Measurements from ENCODE around the gene MUC2. TPM values are rescaled to one million over a fixed set of nuclear protein-coding genes. Genes with fewer than 3 reads are reported as not detected.
A peak's percentile ranks its signal among the peaks of the same experiment; 100 is the strongest.

The MUC2 gene
- total RNA-seq, 1 experiment from 2014 or later: 0.47 TPM

GRCh38 chr11:1059759-1060158 lies 14.9 kb upstream of the MUC2 start (continued):
- TF ChIP-seq YY1 (IDR thresholded peaks at IDR 0.05; ENCODE audit: extremely low read depth, insufficient replicate concordance, low read depth, low read length): no peak
- no peak for TF ChIP-seq EZH2 (IDR thresholded peaks at IDR 0.05)
- TF ChIP-seq FOSL1 (IDR thresholded peaks at IDR 0.05; ENCODE audit: low read depth): no peak
- no peak for TF ChIP-seq CTCF (IDR thresholded peaks at IDR 0.05 in 2 of 3, conservative IDR thresholded peaks at IDR 0.05 in 1 of 3; ENCODE audit: borderline replicate concordance in 1 of 3, insufficient read depth in 1 of 3, low read depth in 2 of 3, low read length in 2 of 3)
- TF ChIP-seq EZH2phosphoT487 (IDR thresholded peaks at IDR 0.05; ENCODE audit: borderline replicate concordance): no peak

- H3K9me3 ChIP-seq (ENCODE audit: control insufficient read depth in 1 of 2, insufficient read depth in 1 of 2, low read depth in 1 of 2, low read length in 2 of 2): peaks cover 0 to 7% of the 10 kb centered on the region in 2 experiments; a peak in 1 of 4 replicates
- no peaks in the 10 kb centered on the region for H3K79me2 ChIP-seq (ENCODE audit: insufficient read depth, low read length)
- H2AFZ ChIP-seq (ENCODE audit: low read depth, low read length, poor library complexity, severe bottlenecking): peak overlapping the region; percentile 19
- TF ChIP-seq MAX (IDR thresholded peaks at IDR 0.05) (no peak), JUND (IDR thresholded peaks at IDR 0.05) (no peak), ZBTB33 (IDR thresholded peaks at IDR 0.05; ENCODE audit: extremely low read depth, insufficient replicate concordance, low read length) (no peak), RAD21 (IDR thresholded peaks at IDR 0.05; ENCODE audit: low read depth) (no peak), REST (IDR thresholded peaks at IDR 0.05; ENCODE audit: low read depth) (no peak)
- DNase-seq (ENCODE audit: low read depth, low spot score) (no peak), ATAC-seq (peak; percentile 52)
- H3K9me2 ChIP-seq (ENCODE audit: insufficient read depth): no peaks in the 10 kb centered on the region
- ChIA-PET POLR2A (no interaction called here), RAD21 (ENCODE audit: low non-redundant PET in 1 of 2, low total read pairs in 2 of 2, uncharacterized antibody in 2 of 2, unreplicated experiment in 2 of 2) (no interaction called here), CTCF (no interaction called here)
- peak overlapping the region; percentile 69 for H3K4me2 ChIP-seq (ENCODE audit: low read length)
- intact Hi-C loops (cut with micrococcal nuclease): loop anchor here (5.0 kb wide), 1 partner anchor 133 kb away; the partner anchor contains the start of gene AP2A2
- H3K36me3 ChIP-seq (ENCODE audit: control insufficient read depth in 1 of 2, insufficient read depth in 2 of 2, low read length in 2 of 2): no peaks in the 10 kb centered on the region
- peak overlapping the region; percentile 54 for H3K9ac ChIP-seq (ENCODE audit: low read length)
- peak overlapping the region; percentile 74 for H3K27ac ChIP-seq (ENCODE audit: low read depth, low read length)
- TSS peak; percentile 74 for BruUV-seq (replicated peaks)
- no peaks in the 10 kb centered on the region for H3K27me3 ChIP-seq (ENCODE audit: insufficient read depth, low read length)
- peak overlapping the region in 1 of 2 experiments; percentile 31; a peak in 2 of 4 replicates for H3K4me3 ChIP-seq (replicated peaks in 1 of 2; ENCODE audit: low read depth in 1 of 2, low read length in 2 of 2)
- no peaks in the 10 kb centered on the region for H4K20me1 ChIP-seq (ENCODE audit: insufficient read depth)
- H3K4me1 ChIP-seq (ENCODE audit: control insufficient read depth in 1 of 2, insufficient read depth in 2 of 2, low read length in 2 of 2): peaks cover 13 to 31% of the 10 kb centered on the region in 2 experiments
These were observed 14.3 kb upstream of the MUC2 start for GRCh38 chr11:1060410-1060809.
